Suprapubic skin (tissue), 4 donors: ENCODE results near the gene SLC29A2. TPM values are rescaled to one million over a fixed set of nuclear protein-coding genes. Genes with fewer than 3 reads are reported as not detected.

Source experiments
- DNase-seq, 2 donors: peaks; one replicate each; pipeline ENCODE4 v3.0.0-alpha.2; 2019; ENCODE audit warnings: low spot score in 2 of 2
- H3K27ac ChIP-seq: fragments of 200-600 bp; sonication (generic); one replicate; pipeline ENCODE4 v1.5.1; 2019
- H3K27me3 ChIP-seq: fragments of 200-600 bp; sonication (generic); one replicate; pipeline ENCODE4 v1.5.1; 2019
- H3K36me3 ChIP-seq: fragments of 200-600 bp; sonication (generic); one replicate; pipeline ENCODE4 v1.5.1; 2019
- H3K4me1 ChIP-seq: fragments of 200-600 bp; sonication (generic); one replicate; pipeline ENCODE4 v1.5.1; 2019
- H3K4me3 ChIP-seq: fragments of 200-600 bp; sonication (generic); one replicate; pipeline ENCODE4 v1.5.1; 2019; ENCODE audit warnings: mild to moderate bottlenecking
- H3K9me3 ChIP-seq: fragments of 200-600 bp; sonication (generic); one replicate; pipeline ENCODE4 v1.5.1; 2019
- EP300 ChIP-seq: sonication (generic); formaldehyde crosslinking; IDR thresholded peaks from one replicate; pipeline ENCODE4 v1.6.1; 2017; ENCODE audit warnings: antibody characterized with exemption
- POLR2A ChIP-seq, 2 donors: fragments of 450-650 bp; IDR thresholded peaks; one replicate each; pipeline ENCODE4 v1.6.1; 2017; ENCODE audit warnings: antibody characterized with exemption in 2 of 2, mild to moderate bottlenecking in 2 of 2, moderate library complexity in 2 of 2
- POLR2AphosphoS5 ChIP-seq, 3 donors: sonication (generic); formaldehyde crosslinking; IDR thresholded peaks; one replicate each; pipeline ENCODE4 v1.6.1; 2017; ENCODE audit warnings: antibody characterized with exemption in 3 of 3
- WGBS: methylation state at CpG from one replicate; pipeline ENCODE4 v1.1.5; 2018; 5-methylcytosine and 5-hydroxymethylcytosine counted together
- total RNA-seq, 4 donors: library from RNA; depleted of rRNA; stranded (reverse); fragments of >200 nt; gene quantifications; one replicate each; pipeline ENCODE4 v1.1.0, GENCODE V29; 2016
- TF ChIP-seq, protein P1 (sequence below), 2 donors: fragments of 200-600 bp in 1 of 2; fragments of 450-650 bp in 1 of 2; sonication (generic) in 1 of 2; IDR thresholded peaks; one replicate each; pipeline ENCODE4 v1.5.1; 2016 to 2019; ENCODE audit warnings: antibody characterized with exemption in 2 of 2, mild to moderate bottlenecking in 1 of 2, moderate library complexity in 1 of 2

SLC29A2 gene
- total RNA-seq, 4 donors from 2014 or later = 2.2 to 4.7 (median 3.9) TPM

DNA sequence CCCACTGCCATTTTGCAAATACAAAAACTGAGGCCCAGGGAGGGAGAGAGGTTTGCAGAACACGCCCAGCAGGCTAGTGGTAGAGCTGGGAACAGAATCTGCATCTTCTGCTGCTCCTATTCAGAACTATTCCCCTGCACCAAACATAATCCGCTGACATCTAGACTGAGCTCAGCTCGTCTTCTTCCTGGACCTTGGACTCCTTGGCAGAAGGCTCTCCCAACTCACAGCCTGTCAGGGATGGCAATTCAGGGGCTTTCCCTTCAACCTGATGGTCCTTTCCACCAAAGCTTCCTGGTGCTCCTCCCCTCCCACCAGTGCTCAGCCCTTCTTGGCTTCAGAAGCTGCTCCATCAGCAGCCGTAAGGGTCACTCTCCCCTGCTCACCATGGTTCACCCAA is 39.8 kb upstream of the SLC29A2 start:
- Histone ChIP-seq H3K4me1 (peaks cover 12% of the 10 kb centered on the region), H3K9me3 (no peaks in the 10 kb centered on the region), H3K27me3 (peaks cover 59% of the 10 kb centered on the region), H3K27ac (no peak overlapping the region), H3K4me3 (no peak overlapping the region), H3K36me3 (no peaks in the 10 kb centered on the region)
- no peak for DNase-seq
- TF ChIP-seq POLR2AphosphoS5 (IDR thresholded peaks at IDR 0.05) (no peak), POLR2A (IDR thresholded peaks at IDR 0.05) (no peak), EP300 (no peak)
- TF ChIP-seq, protein P1, sequence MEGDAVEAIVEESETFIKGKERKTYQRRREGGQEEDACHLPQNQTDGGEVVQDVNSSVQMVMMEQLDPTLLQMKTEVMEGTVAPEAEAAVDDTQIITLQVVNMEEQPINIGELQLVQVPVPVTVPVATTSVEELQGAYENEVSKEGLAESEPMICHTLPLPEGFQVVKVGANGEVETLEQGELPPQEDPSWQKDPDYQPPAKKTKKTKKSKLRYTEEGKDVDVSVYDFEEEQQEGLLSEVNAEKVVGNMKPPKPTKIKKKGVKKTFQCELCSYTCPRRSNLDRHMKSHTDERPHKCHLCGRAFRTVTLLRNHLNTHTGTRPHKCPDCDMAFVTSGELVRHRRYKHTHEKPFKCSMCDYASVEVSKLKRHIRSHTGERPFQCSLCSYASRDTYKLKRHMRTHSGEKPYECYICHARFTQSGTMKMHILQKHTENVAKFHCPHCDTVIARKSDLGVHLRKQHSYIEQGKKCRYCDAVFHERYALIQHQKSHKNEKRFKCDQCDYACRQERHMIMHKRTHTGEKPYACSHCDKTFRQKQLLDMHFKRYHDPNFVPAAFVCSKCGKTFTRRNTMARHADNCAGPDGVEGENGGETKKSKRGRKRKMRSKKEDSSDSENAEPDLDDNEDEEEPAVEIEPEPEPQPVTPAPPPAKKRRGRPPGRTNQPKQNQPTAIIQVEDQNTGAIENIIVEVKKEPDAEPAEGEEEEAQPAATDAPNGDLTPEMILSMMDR (IDR thresholded peaks at IDR 0.05) = no peak
- WGBS = 76% methylated on average over 3 of the region's 4 CpGs

DNA sequence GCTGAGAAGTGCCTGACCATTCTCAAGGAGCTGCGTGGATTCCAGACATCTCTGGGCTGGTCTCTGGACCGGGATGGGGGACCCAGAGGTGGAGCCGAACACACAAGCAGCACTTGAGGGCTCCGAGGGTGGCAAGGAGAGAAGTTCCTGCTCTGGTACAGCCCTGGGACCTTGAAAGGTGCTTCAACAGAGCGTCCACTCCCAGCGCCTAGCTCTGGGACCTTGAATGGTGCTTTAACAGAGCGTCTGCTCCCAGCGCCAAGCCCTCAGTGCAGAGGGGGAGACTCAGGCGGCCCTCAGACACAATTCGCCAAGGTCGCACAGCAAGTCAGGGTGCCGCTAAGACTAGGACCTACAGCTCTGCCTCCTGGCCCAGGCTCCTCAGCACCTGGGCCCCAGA is 38.6 kb upstream of the SLC29A2 start:
- TF ChIP-seq POLR2AphosphoS5 (IDR thresholded peaks at IDR 0.05) = no peak
- TF ChIP-seq, protein P1 (IDR thresholded peaks at IDR 0.05) = no peak
- TF ChIP-seq EP300 = no peak
- no peak for TF ChIP-seq POLR2A (IDR thresholded peaks at IDR 0.05)
- Histone ChIP-seq H3K27me3 (peaks cover 59% of the 10 kb centered on the region), H3K36me3 (no peaks in the 10 kb centered on the region), H3K27ac (no peak overlapping the region), H3K4me3 (no peak overlapping the region), H3K4me1 (peaks cover 12% of the 10 kb centered on the region), H3K9me3 (no peaks in the 10 kb centered on the region)
- DNase-seq = no peak
- WGBS = 60% methylated on average over 2 of the region's 12 CpGs

DNA sequence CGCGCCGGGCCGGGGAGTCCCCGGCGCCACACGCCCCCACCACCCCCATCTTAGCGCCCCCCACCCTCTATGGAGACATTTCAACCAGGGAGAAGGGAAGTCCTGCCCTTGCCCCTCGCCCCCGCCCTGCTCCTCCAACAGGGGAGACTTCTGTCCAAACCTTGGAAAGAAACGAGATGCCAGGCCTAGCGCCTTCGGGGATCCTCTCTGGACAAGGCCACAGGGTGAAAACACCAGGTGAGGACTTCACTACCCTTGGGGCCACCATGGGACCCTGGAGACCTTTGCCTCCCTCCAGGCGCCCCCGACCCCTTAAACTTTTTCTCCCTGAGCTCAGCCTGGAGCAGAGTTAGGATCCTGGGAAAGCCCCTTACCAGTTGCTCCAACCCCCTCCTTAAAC is 37.7 kb upstream of the SLC29A2 start:
- Histone ChIP-seq H3K27ac (no peak overlapping the region), H3K4me1 (peaks cover 12% of the 10 kb centered on the region), H3K9me3 (no peaks in the 10 kb centered on the region), H3K27me3 (peaks cover 54% of the 10 kb centered on the region), H3K4me3 (peak overlapping the region; percentile 42), H3K36me3 (no peaks in the 10 kb centered on the region)
- TF ChIP-seq, protein P1 (IDR thresholded peaks at IDR 0.05) = no peak
- TF ChIP-seq POLR2A (IDR thresholded peaks at IDR 0.05) (no peak), EP300 (no peak), POLR2AphosphoS5 (IDR thresholded peaks at IDR 0.05) (no peak)
- WGBS = 24% methylated on average over 4 of the region's 15 CpGs
- DNase-seq = no peak

DNA sequence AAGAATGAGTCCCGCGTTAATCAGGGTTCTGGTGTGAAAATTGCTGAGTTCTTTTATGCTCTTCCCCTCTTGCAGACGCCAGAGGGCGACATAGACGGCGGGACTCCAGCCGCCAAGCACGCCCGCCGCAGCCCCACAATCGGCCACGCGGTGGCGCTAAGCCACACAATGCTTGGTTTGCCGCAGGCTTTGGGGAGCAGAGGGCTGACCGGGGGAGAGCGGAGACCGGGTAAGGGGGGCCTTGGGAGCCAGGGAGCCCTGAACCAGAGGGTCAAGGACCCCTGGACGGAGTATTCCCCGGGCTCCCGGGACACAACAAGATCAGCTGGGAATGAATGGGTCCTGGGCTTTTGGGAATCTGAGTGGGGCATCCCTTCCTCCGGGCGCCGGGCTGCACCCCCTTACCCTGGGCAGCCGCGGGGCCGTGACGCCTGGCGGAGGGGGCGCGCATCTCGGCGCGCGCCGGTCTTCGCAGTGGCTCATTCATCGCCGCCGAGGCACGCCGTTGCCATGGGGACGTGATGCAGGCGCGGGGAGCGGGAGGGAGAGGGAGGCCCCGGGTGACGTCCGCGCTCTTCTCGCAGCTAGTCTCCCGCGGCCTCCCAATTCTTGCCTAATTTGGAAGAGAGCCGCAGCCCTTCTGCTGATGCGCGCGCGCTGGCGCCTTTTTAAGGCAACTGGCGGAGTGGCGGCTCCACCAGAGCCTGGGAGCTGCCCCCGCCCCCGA is 37.1 kb upstream of the SLC29A2 start:
- Histone ChIP-seq H3K27ac (no peak overlapping the region), H3K36me3 (no peaks in the 10 kb centered on the region), H3K9me3 (no peaks in the 10 kb centered on the region), H3K4me1 (peaks cover 12% of the 10 kb centered on the region), H3K27me3 (peaks cover 54% of the 10 kb centered on the region), H3K4me3 (peak overlapping the region; percentile 42)
- peak; percentile 88 to 92 for DNase-seq
- 0% methylated on average over 17 of the region's 63 CpGs for WGBS
- TF ChIP-seq EP300 (no peak), POLR2AphosphoS5 (IDR thresholded peaks at IDR 0.05) (peak in 1 of 3 donors; percentile 29)
- TF ChIP-seq, protein P1 (IDR thresholded peaks at IDR 0.05) = peak; percentile 99 to 100

DNA sequence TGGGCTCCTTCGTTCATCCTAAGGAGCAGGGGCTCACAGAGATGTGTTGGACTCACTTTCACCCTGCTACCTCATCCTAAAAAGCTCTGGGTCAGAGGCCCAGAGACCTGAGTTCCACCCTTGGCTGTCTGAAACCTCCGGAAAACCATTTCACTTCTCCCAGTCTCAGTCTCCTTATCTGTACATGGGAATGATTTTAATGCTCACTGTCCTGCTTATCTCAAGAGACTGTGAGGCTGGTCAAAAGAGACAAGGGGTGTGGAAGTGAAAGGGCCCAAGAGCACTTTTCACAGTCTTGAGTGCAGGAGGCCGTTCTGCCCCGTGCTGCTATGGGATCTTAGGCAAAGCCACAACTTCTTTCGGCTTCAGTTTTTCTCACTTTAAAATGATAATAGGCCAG is 36.1 kb upstream of the SLC29A2 start:
- TF ChIP-seq POLR2AphosphoS5 (IDR thresholded peaks at IDR 0.05) (no peak), POLR2A (IDR thresholded peaks at IDR 0.05) (no peak), EP300 (no peak)
- TF ChIP-seq, protein P1 (IDR thresholded peaks at IDR 0.05) = no peak
- Histone ChIP-seq H3K4me1 (peaks cover 12% of the 10 kb centered on the region), H3K27ac (no peak overlapping the region), H3K9me3 (no peaks in the 10 kb centered on the region), H3K27me3 (peaks cover 52% of the 10 kb centered on the region), H3K4me3 (no peak overlapping the region), H3K36me3 (no peaks in the 10 kb centered on the region)
- no peak for DNase-seq
- 57% methylated on average over 5 of the region's 5 CpGs for WGBS
